Neutrophil (primary cell): ENCODE results near the gene SASH1.

Experiments used
- H3K27ac ChIP-seq: fragments of 200-600 bp; sonication (generic); 2 replicates; pipeline ENCODE4 v1.5.1; 2016; ENCODE audit warnings: mild to moderate bottlenecking, moderate library complexity
- H3K27me3 ChIP-seq: fragments of 200-600 bp; sonication (generic); 2 replicates; pipeline ENCODE4 v1.6.0; 2016; ENCODE audit warnings: mild to moderate bottlenecking
- H3K36me3 ChIP-seq: fragments of 200-600 bp; sonication (generic); 2 replicates; pipeline ENCODE4 v1.5.1; 2017
- H3K4me1 ChIP-seq, 2 experiments: fragments of 200-600 bp in 1 of 2; sonication (generic) in 1 of 2; 1 replicate in 1 of 2; 2 replicates in 1 of 2; pipeline versions ENCODE4 v1.5.1 to v1.6.1; 2013 to 2016; ENCODE audit warnings: low read depth in 1 of 2, low read length in 1 of 2, mild to moderate bottlenecking in 1 of 2, moderate library complexity in 1 of 2; ENCODE audit not compliant: control insufficient read depth in 1 of 2, insufficient read depth in 1 of 2
- H3K4me3 ChIP-seq, 2 experiments: fragments of 200-600 bp in 1 of 2; sonication (generic) in 1 of 2; 1 replicate in 1 of 2; 2 replicates in 1 of 2; pipeline ENCODE4 v1.5.1; 2013 to 2016; ENCODE audit warnings: low read depth in 1 of 2, low read length in 1 of 2, mild to moderate bottlenecking in 1 of 2, moderate library complexity in 1 of 2
- H3K9me3 ChIP-seq: fragments of 200-600 bp; sonication (generic); 2 replicates; pipeline ENCODE4 v1.5.1; 2016
- TF ChIP-seq, protein P1 (sequence below): fragments of 200-600 bp; sonication (generic); IDR thresholded peaks from 2 replicates; pipeline ENCODE4 v1.5.1; 2016; ENCODE audit warnings: antibody characterized with exemption

The SASH1 gene

DNA sequence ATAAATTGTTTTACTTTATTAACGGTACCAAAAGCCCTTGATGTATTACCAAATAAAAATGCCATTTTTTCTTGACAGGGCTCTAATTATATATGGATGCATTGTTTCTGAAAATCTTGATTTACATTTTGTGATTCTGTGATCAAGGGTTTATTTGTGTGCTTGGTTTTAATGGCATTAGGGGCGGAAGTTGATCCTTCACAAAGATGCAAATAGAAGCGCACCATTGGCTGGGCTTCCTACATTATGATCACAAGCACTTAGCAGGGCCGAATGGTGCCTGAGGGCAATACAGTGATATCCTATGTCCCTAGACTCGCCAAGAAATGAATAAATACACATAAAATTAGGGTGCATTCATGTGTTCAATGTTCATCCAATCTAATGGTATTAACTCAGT lies 231.3 kb downstream of the SASH1 start:
- Histone ChIP-seq H3K36me3 (no peaks in the 10 kb centered on the region), H3K9me3 (no peaks in the 10 kb centered on the region), H3K4me1 (no peaks in the 10 kb centered on the region), H3K27ac (no peak overlapping the region), H3K27me3 (peaks cover 20% of the 10 kb centered on the region), H3K4me3 (no peak overlapping the region)
- TF ChIP-seq, protein P1, sequence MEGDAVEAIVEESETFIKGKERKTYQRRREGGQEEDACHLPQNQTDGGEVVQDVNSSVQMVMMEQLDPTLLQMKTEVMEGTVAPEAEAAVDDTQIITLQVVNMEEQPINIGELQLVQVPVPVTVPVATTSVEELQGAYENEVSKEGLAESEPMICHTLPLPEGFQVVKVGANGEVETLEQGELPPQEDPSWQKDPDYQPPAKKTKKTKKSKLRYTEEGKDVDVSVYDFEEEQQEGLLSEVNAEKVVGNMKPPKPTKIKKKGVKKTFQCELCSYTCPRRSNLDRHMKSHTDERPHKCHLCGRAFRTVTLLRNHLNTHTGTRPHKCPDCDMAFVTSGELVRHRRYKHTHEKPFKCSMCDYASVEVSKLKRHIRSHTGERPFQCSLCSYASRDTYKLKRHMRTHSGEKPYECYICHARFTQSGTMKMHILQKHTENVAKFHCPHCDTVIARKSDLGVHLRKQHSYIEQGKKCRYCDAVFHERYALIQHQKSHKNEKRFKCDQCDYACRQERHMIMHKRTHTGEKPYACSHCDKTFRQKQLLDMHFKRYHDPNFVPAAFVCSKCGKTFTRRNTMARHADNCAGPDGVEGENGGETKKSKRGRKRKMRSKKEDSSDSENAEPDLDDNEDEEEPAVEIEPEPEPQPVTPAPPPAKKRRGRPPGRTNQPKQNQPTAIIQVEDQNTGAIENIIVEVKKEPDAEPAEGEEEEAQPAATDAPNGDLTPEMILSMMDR: no peak

- no peak overlapping the region for H3K27ac ChIP-seq
Observed at GRCh38 chr6:148577687-148578488, 235.2 kb downstream of the SASH1 start.

GRCh38 chr6:148578489-148578814 lies 235.8 kb downstream of the SASH1 start:
- TF ChIP-seq, protein P1: no peak
- peaks cover 11% of the 10 kb centered on the region for H3K27me3 ChIP-seq
- no peaks in the 10 kb centered on the region for H3K36me3 ChIP-seq
- no peak overlapping the region for H3K4me3 ChIP-seq
- no peaks in the 10 kb centered on the region for H3K4me1 ChIP-seq
- no peak overlapping the region for H3K27ac ChIP-seq
- no peaks in the 10 kb centered on the region for H3K9me3 ChIP-seq

More at GRCh38 chr6:148577687-148578488, 235.2 kb downstream of the SASH1 start:
- TF ChIP-seq, protein P1: no peak
- no peaks in the 10 kb centered on the region for H3K36me3 ChIP-seq
- peaks cover 11% of the 10 kb centered on the region for H3K27me3 ChIP-seq
- no peak overlapping the region for H3K4me3 ChIP-seq
- H3K9me3 ChIP-seq: no peaks in the 10 kb centered on the region
- no peaks in the 10 kb centered on the region for H3K4me1 ChIP-seq

DNA sequence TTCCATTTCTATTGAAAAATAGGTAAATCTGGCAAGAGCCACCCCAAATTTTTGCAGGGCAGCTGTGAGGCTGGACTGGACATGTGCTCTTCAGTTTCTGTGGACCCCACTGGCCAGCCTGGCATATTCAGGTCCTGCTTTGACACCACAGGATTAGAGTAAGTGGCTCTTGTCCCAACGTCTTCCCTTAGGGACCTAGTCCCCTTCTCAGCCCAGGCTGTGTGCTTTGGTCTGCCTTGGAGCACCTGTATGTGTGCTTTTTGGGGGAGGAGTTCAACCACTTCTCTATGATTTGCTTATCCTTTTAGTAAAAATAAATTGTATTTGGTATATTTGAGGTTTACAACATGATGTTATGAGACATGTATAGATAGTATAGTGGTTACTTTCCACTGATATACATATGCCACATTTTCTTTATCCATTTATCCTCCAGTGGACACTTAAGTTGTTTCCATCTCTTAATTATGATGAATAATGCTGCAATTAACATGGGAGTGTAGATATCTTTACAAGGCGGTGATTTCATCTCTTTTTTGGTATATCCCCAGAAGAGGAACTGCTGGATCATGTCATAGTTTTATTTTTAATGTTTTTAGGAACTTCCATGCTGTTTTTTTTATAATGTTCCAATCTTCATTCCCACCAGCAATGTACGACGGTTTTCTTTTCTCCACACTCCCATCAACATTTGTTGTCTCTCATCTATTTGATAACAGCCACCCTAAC lies 236.4 kb downstream of the SASH1 start:
- Histone ChIP-seq H3K36me3 (no peaks in the 10 kb centered on the region), H3K27me3 (peaks cover 11% of the 10 kb centered on the region)
- TF ChIP-seq, protein P1: no peak

GRCh38 chr6:148580442-148580841 lies 237.8 kb downstream of the SASH1 start:
- H3K36me3 ChIP-seq: no peaks in the 10 kb centered on the region
- peaks cover 11% of the 10 kb centered on the region for H3K27me3 ChIP-seq
- H3K4me3 ChIP-seq: no peak overlapping the region
- H3K27ac ChIP-seq: no peak overlapping the region
- TF ChIP-seq, protein P1: no peak
- H3K4me1 ChIP-seq: no peaks in the 10 kb centered on the region
- no peaks in the 10 kb centered on the region for H3K9me3 ChIP-seq

More for the DNA sequence above, 236.4 kb downstream of the SASH1 start:
- H3K27ac ChIP-seq: no peak overlapping the region
- H3K9me3 ChIP-seq: no peaks in the 10 kb centered on the region
- H3K4me3 ChIP-seq: no peak overlapping the region
- H3K4me1 ChIP-seq: no peaks in the 10 kb centered on the region
